GM23338 (cell line): ENCODE measurements around the gene PHKB. TPM values are rescaled to one million over a fixed set of nuclear protein-coding genes. Genes with fewer than 3 reads are reported as not detected.

Source experiments
- ATAC-seq: fragments of 200-7000 bp; cut with Tn5 transposase; 3 replicates; pipeline ENCODE4 v1.9.1; 2020
- DNase-seq: peaks from one replicate; pipeline ENCODE4 v3.0.0-alpha.2; 2015; ENCODE audit warnings: low spot score
- H2AFZ ChIP-seq: fragments of 200-600 bp; sonication (generic); 2 replicates; pipeline ENCODE4 v1.8.0; 2016; ENCODE audit warnings: antibody characterized with exemption, mild to moderate bottlenecking, moderate library complexity
- H3F3A ChIP-seq: fragments of 200-600 bp; sonication (generic); replicated peaks from 2 replicates; pipeline ENCODE4 v1.8.0; 2017; ENCODE audit warnings: antibody characterized with exemption, mixed run types, low read depth
- H3K27ac ChIP-seq: fragments of 200-600 bp; sonication (generic); 2 replicates; pipeline ENCODE4 v1.6.1; 2016; ENCODE audit warnings: low read depth
- H3K27me3 ChIP-seq: fragments of 200-600 bp; sonication (generic); 2 replicates; pipeline ENCODE4 v1.8.0; 2016; ENCODE audit warnings: mild to moderate bottlenecking, mixed run types, moderate library complexity; ENCODE audit not compliant: insufficient read depth
- H3K36me3 ChIP-seq: fragments of 200-600 bp; sonication (generic); 2 replicates; pipeline ENCODE4 v1.8.0; 2016; ENCODE audit warnings: mild to moderate bottlenecking; ENCODE audit not compliant: insufficient read depth
- H3K4me1 ChIP-seq: fragments of 200-600 bp; sonication (generic); 2 replicates; pipeline ENCODE4 v1.8.0; 2016; ENCODE audit warnings: mild to moderate bottlenecking, moderate library complexity; ENCODE audit not compliant: insufficient read depth
- H3K4me2 ChIP-seq: fragments of 200-600 bp; sonication (generic); 2 replicates; pipeline ENCODE4 v1.7.1; 2017; ENCODE audit warnings: mixed run types
- H3K4me3 ChIP-seq: fragments of 200-600 bp; sonication (generic); 2 replicates; pipeline ENCODE4 v1.6.1; 2016; ENCODE audit warnings: mixed run types
- H3K79me2 ChIP-seq: fragments of 200-600 bp; sonication (generic); replicated peaks from 2 replicates; pipeline ENCODE4 v1.8.0; 2017; ENCODE audit warnings: mild to moderate bottlenecking; ENCODE audit not compliant: insufficient read depth
- H3K9me2 ChIP-seq: fragments of 200-600 bp; sonication (generic); 2 replicates; pipeline ENCODE4 v1.8.0; 2017; ENCODE audit not compliant: insufficient read depth
- H4K20me1 ChIP-seq: fragments of 200-600 bp; sonication (generic); replicated peaks from 2 replicates; pipeline ENCODE4 v1.8.0; 2017; ENCODE audit warnings: mild to moderate bottlenecking; ENCODE audit not compliant: insufficient read depth
- H3K27ac Mint-ChIP-seq: 2 replicates; pipeline ENCODE4 v1.8.0; 2020; ENCODE audit warnings: inconsistent platforms, mild to moderate bottlenecking, moderate library complexity, mixed read lengths
- H3K27me3 Mint-ChIP-seq: 3 replicates; pipeline ENCODE4 v1.8.0; 2022; ENCODE audit warnings: low read depth, mild to moderate bottlenecking, moderate library complexity, mixed read lengths, inconsistent platforms; ENCODE audit not compliant: insufficient read depth, poor library complexity
- H3K36me3 Mint-ChIP-seq: 3 replicates; pipeline ENCODE4 v1.8.0; 2021; ENCODE audit warnings: low read depth, mild to moderate bottlenecking, inconsistent platforms, moderate library complexity, mixed read lengths
- H3K4me1 Mint-ChIP-seq: 3 replicates; pipeline ENCODE4 v1.8.0; 2020; ENCODE audit warnings: mild to moderate bottlenecking, inconsistent platforms, mixed read lengths
- H3K4me3 Mint-ChIP-seq: 3 replicates; pipeline ENCODE4 v1.8.0; 2021; ENCODE audit warnings: moderate library complexity, mild to moderate bottlenecking, inconsistent platforms, mixed read lengths
- H3K9me3 Mint-ChIP-seq: 3 replicates; pipeline ENCODE4 v1.8.0; 2020; ENCODE audit warnings: moderate library complexity, mild to moderate bottlenecking, inconsistent platforms, mixed read lengths
- CREB1 ChIP-seq: fragments of 250-450 bp; sonication (Bioruptor Pico); IDR thresholded peaks from 2 replicates; pipeline ENCODE4 v1.5.0; 2020; ENCODE audit warnings: low read depth, mild to moderate bottlenecking, moderate library complexity
- CTCF ChIP-seq, 2 experiments: fragments of 200-600 bp in 1 of 2; sonication (generic) in 1 of 2; conservative IDR thresholded peaks; 2 replicates each; pipeline versions ENCODE4 v1.5.1 to v1.6.1; 2016 to 2017; ENCODE audit warnings: antibody characterized with exemption in 2 of 2, low read depth in 2 of 2, mild to moderate bottlenecking in 2 of 2, moderate library complexity in 1 of 2
- ETS1 ChIP-seq: IDR thresholded peaks from 2 replicates; pipeline ENCODE4 v1.6.1; 2016; ENCODE audit warnings: antibody characterized with exemption
- EZH2 ChIP-seq: fragments of 200-600 bp; sonication (generic); IDR thresholded peaks from one replicate; pipeline ENCODE4 v1.8.0; 2017; ENCODE audit warnings: antibody characterized with exemption, mild to moderate bottlenecking, low read depth; ENCODE audit not compliant: unreplicated experiment
- EZH2phosphoT487 ChIP-seq: fragments of 200-600 bp; sonication (generic); IDR thresholded peaks from one replicate; pipeline ENCODE4 v1.8.1; 2018; ENCODE audit warnings: antibody characterized with exemption; ENCODE audit not compliant: unreplicated experiment
- JUNB ChIP-seq: IDR thresholded peaks from one replicate; pipeline ENCODE4 v1.6.1; 2016; ENCODE audit warnings: antibody characterized with exemption; ENCODE audit not compliant: unreplicated experiment
- NANOG ChIP-seq: IDR thresholded peaks from 2 replicates; pipeline ENCODE4 v1.6.1; 2016; ENCODE audit warnings: antibody characterized with exemption, borderline replicate concordance
- POLR2AphosphoS5 ChIP-seq: IDR thresholded peaks from 2 replicates; pipeline ENCODE4 v1.6.1; 2016; ENCODE audit warnings: antibody characterized with exemption, low read depth
- REST ChIP-seq: IDR thresholded peaks from one replicate; pipeline ENCODE4 v1.6.1; 2018; ENCODE audit warnings: antibody characterized with exemption; ENCODE audit not compliant: unreplicated experiment
- STAT1 ChIP-seq: IDR thresholded peaks from one replicate; pipeline ENCODE4 v1.6.1; 2016; ENCODE audit warnings: antibody characterized with exemption; ENCODE audit not compliant: unreplicated experiment
- ZNF114 ChIP-seq: fragments of 250-450 bp; sonication (Bioruptor Pico); IDR thresholded peaks from 2 replicates; pipeline ENCODE4 v1.5.0; 2020; ENCODE audit warnings: mild to moderate bottlenecking, moderate library complexity
- ZNF331 ChIP-seq: fragments of 250-450 bp; sonication (Bioruptor Pico); IDR thresholded peaks from 2 replicates; pipeline ENCODE4 v1.5.0; 2020; ENCODE audit warnings: low read depth, mild to moderate bottlenecking, moderate library complexity
- ZNF462 ChIP-seq: fragments of 250-450 bp; sonication (Bioruptor Pico); IDR thresholded peaks from 2 replicates; pipeline ENCODE4 v1.5.0; 2020; ENCODE audit warnings: mild to moderate bottlenecking, moderate library complexity
- polyA plus RNA-seq: library from polyadenylated mRNA; unstranded; fragments of >200 nt; fragmentation: Nextera tagmentation; extraction: Ambion mirVana; gene quantifications from 2 replicates; pipeline ENCODE4 v1.2.1, GENCODE V29; 2016
- total RNA-seq: library from RNA; depleted of rRNA; stranded (reverse); fragments of >200 nt; shearing (Covaris generic); gene quantifications from 2 replicates; pipeline ENCODE4 v1.2.3, GENCODE V29; 2014

PHKB gene
- total and polyA plus RNA-seq, 2 experiments from 2014 or later: 20.3 to 57.3 TPM

GRCh38 chr16:47519037-47519436 is 57.9 kb downstream of the PHKB start (continued):
- TF ChIP-seq CREB1 (no peak), NANOG (no peak), POLR2AphosphoS5 (no peak), ZNF331 (CRISPR knock-in tag) (no peak), EZH2 (no peak)

GRCh38 chr16:47519546-47519945 is 58.4 kb downstream of the PHKB start:
- Histone ChIP-seq H3K36me3 (peaks cover 7% of the 10 kb centered on the region), H3K27ac (no peak overlapping the region), H3F3A (no peaks in the 10 kb centered on the region), H3K79me2 (no peaks in the 10 kb centered on the region), H4K20me1 (no peaks in the 10 kb centered on the region), H3K27me3 (no peaks in the 10 kb centered on the region), H3K4me1 (no peaks in the 10 kb centered on the region), H3K9me2 (no peaks in the 10 kb centered on the region), H3K4me3 (no peak overlapping the region), H2AFZ (no peak overlapping the region), H3K4me2 (no peak overlapping the region)
- TF ChIP-seq STAT1 (no peak), CREB1 (no peak), POLR2AphosphoS5 (no peak), ZNF331 (CRISPR knock-in tag) (no peak), CTCF (conservative IDR thresholded peaks at IDR 0.05; ENCODE audit: low read depth in 2 of 2) (no peak), REST (no peak), ETS1 (no peak), EZH2 (no peak), JUNB (no peak), ZNF114 (CRISPR knock-in tag) (no peak), NANOG (no peak), EZH2phosphoT487 (no peak), ZNF462 (no peak)
- H3K4me3 Mint-ChIP-seq: no peak overlapping the region
- H3K4me1 Mint-ChIP-seq: peaks cover 11% of the 10 kb centered on the region; the same call in 2 of the 3 replicates
- no peak for DNase-seq
- H3K27me3 Mint-ChIP-seq: no peaks in the 10 kb centered on the region
- H3K9me3 Mint-ChIP-seq: no peaks in the 10 kb centered on the region
- H3K36me3 Mint-ChIP-seq: no peaks in the 10 kb centered on the region
- no peak for ATAC-seq
- no peak overlapping the region for H3K27ac Mint-ChIP-seq
